K562 (cell line): ENCODE data around the gene TNFAIP8L1. TPM values are rescaled to one million over a fixed set of nuclear protein-coding genes. Genes with fewer than 3 reads are reported as not detected.

Source experiments
- ATAC-seq: fragments of 200-7000 bp; cut with Tn5 transposase; 3 replicates; pipeline ENCODE4 v1.9.1; 2020; ENCODE audit warnings: moderate library complexity
- BruUV-seq: library from RNA; stranded (reverse); fragments of 400-500 nt; replicated peaks from 2 replicates; lab custom pipeline; 2021; lab: Mats Ljungman, UMichigan
- CTCF ChIA-PET: fragments of 300-600 bp; formaldehyde crosslinking; extraction: SDS; loops from one replicate; lab custom pipeline; 2021; ENCODE audit warnings: low intra/inter-chr PET ratio; lab: Yijun Ruan, JAX
- POLR2A ChIA-PET: fragments of 300-600, 350-650 bp; sonication (Branson Sonifier 250); formaldehyde crosslinking; extraction: SDS; loops from one replicate; lab custom pipeline; 2021; ENCODE audit warnings: antibody characterized with exemption, inconsistent platforms; lab: Yijun Ruan, JAX
- DNase-seq, 4 experiments: peaks; one replicate each; pipeline versions ENCODE4 v3.0.0 to v3.0.0-alpha.2; 2011 to 2018; ENCODE audit warnings: low spot score in 3 of 4, mixed read lengths in 3 of 4; ENCODE audit errors: extremely low read depth in 1 of 4
- FAIRE-seq: peaks from 2 replicates; lab custom pipeline; 2011; peaks lifted over from hg19 to GRCh38; lab: Jason Lieb, UNC
- H2AFZ ChIP-seq: 2 replicates; pipeline ENCODE4 v1.6.0; 2011; ENCODE audit warnings: low read depth, low read length, control low read depth, inconsistent platforms
- H3K27ac ChIP-seq: fragments of 200-600 bp; 3 replicates; pipeline ENCODE4 v1.8.0; 2011; ENCODE audit warnings: low read depth, mild to moderate bottlenecking, control low read depth, inconsistent platforms, low read length, moderate library complexity, mixed read lengths; ENCODE audit errors: extremely low read depth
- H3K27me3 ChIP-seq, 2 experiments: fragments of 300-600 bp in 1 of 2; 2 replicates in 1 of 2; 3 replicates in 1 of 2; pipeline versions ENCODE4 v1.6.0 to v1.8.0; 2011; ENCODE audit warnings: inconsistent platforms in 2 of 2, low read length in 2 of 2, mild to moderate bottlenecking in 1 of 2, mixed read lengths in 1 of 2, moderate library complexity in 1 of 2; ENCODE audit not compliant: control insufficient read depth in 2 of 2, insufficient read depth in 2 of 2
- H3K36me3 ChIP-seq: fragments of 300-600 bp; 3 replicates; pipeline ENCODE4 v1.8.0; 2011; ENCODE audit warnings: mild to moderate bottlenecking, low read length, inconsistent platforms; ENCODE audit not compliant: control insufficient read depth, insufficient read depth
- H3K4me1 ChIP-seq, 2 experiments: fragments of 200-600 bp in 1 of 2; replicated peaks in 1 of 2; 2 replicates in 1 of 2; 3 replicates in 1 of 2; pipeline versions ENCODE4 v1.5.1 to v1.8.0; 2011; ENCODE audit warnings: inconsistent platforms in 2 of 2, low read length in 2 of 2, mild to moderate bottlenecking in 1 of 2, mixed read lengths in 1 of 2, moderate library complexity in 1 of 2; ENCODE audit not compliant: control insufficient read depth in 2 of 2, insufficient read depth in 2 of 2
- H3K4me2 ChIP-seq: 2 replicates; pipeline ENCODE4 v1.6.1; 2011; ENCODE audit warnings: low read length, control low read depth, inconsistent platforms, mixed read lengths; ENCODE audit not compliant: insufficient read depth
- H3K4me3 ChIP-seq: fragments of 200-600 bp; sonication (generic), shearing (Covaris generic); 2 replicates; pipeline ENCODE4 v1.5.1; 2016; ENCODE audit warnings: control low read depth, inconsistent platforms
- H3K79me2 ChIP-seq: fragments of 200-600 bp; 3 replicates; pipeline ENCODE4 v1.8.0; 2011; ENCODE audit warnings: low read length, inconsistent platforms; ENCODE audit not compliant: control insufficient read depth, insufficient read depth
- H3K9ac ChIP-seq, 2 experiments: 2 replicates each; pipeline versions ENCODE4 v1.6.0 to v1.6.1; 2011; ENCODE audit warnings: low read depth in 2 of 2, low read length in 2 of 2, control low read depth in 1 of 2, inconsistent platforms in 1 of 2, mild to moderate bottlenecking in 1 of 2, mixed read lengths in 1 of 2; ENCODE audit not compliant: insufficient read depth in 1 of 2
- H3K9me1 ChIP-seq: one replicate; pipeline ENCODE4 v1.6.0; 2011; ENCODE audit warnings: inconsistent platforms, mild to moderate bottlenecking, low read length, moderate library complexity; ENCODE audit not compliant: control insufficient read depth, insufficient read depth
- H3K9me3 ChIP-seq: replicated peaks from 2 replicates; pipeline ENCODE4 v1.5.1; 2011; ENCODE audit warnings: low read depth, low read length, inconsistent platforms; ENCODE audit not compliant: control insufficient read depth, insufficient read depth
- H4K20me1 ChIP-seq: replicated peaks from 2 replicates; pipeline ENCODE4 v1.6.1; 2011; ENCODE audit warnings: low read length, inconsistent platforms, mixed read lengths; ENCODE audit not compliant: control insufficient read depth, insufficient read depth
- BHLHE40 ChIP-seq: IDR thresholded peaks from 2 replicates; pipeline ENCODE4 v1.6.1; 2011; ENCODE audit warnings: low read length, improper control_type of control experiment
- EGR1 ChIP-seq: fragments of 450-650 bp; conservative IDR thresholded peaks from 2 replicates; pipeline ENCODE4 v1.6.1; 2017; ENCODE audit warnings: mild to moderate bottlenecking
- IRF2 ChIP-seq: sonication (generic); formaldehyde crosslinking; IDR thresholded peaks from 2 replicates; pipeline ENCODE4 v1.8.1; 2022; ENCODE audit warnings: mild to moderate bottlenecking, missing genetic modification reagents
- JUNB ChIP-seq: fragments of 450-650 bp; formaldehyde crosslinking; conservative IDR thresholded peaks from 2 replicates; pipeline ENCODE4 v1.4.0; 2020; ENCODE audit warnings: mild to moderate bottlenecking
- JUND ChIP-seq, 2 experiments: IDR thresholded peaks; 2 replicates in 1 of 2; 3 replicates in 1 of 2; pipeline ENCODE4 v1.6.1; 2011; ENCODE audit warnings: borderline replicate concordance in 2 of 2, low read depth in 2 of 2, low read length in 2 of 2, improper control_type of control experiment in 1 of 2, missing biosample characterization in 1 of 2, missing genetic modification characterization in 1 of 2, missing genetic modification reagents in 1 of 2
- NFYB ChIP-seq: IDR thresholded peaks from 2 replicates; pipeline ENCODE4 v1.6.1; 2011; ENCODE audit warnings: mild to moderate bottlenecking, moderate library complexity; ENCODE audit not compliant: insufficient read length; ENCODE audit errors: extremely low read depth
- SNAPC5 ChIP-seq: fragments of 250-450 bp; sonication (Bioruptor Pico); IDR thresholded peaks from 2 replicates; pipeline ENCODE4 v1.8.0; 2021; ENCODE audit warnings: moderate library complexity, mild to moderate bottlenecking, inconsistent platforms
- TBP ChIP-seq: optimal IDR thresholded peaks from 2 replicates; pipeline ENCODE3; 2011; ENCODE audit warnings: low read depth, low read length, improper control_type of control experiment
- TFAP4 ChIP-seq: sonication (generic); formaldehyde crosslinking; IDR thresholded peaks from 2 replicates; pipeline ENCODE4 v1.8.0; 2022; ENCODE audit warnings: missing genetic modification reagents, mild to moderate bottlenecking, moderate library complexity, borderline replicate concordance
- YY1 ChIP-seq, 3 experiments: IDR thresholded peaks; 2 replicates each; pipeline ENCODE4 v1.6.1; 2011; ENCODE audit warnings: low read length in 2 of 3, mild to moderate bottlenecking in 2 of 3, moderate library complexity in 2 of 3, borderline replicate concordance in 1 of 3, control low read depth in 1 of 3, low read depth in 1 of 3; ENCODE audit not compliant: insufficient read depth in 3 of 3, insufficient replicate concordance in 2 of 3, control insufficient read depth in 1 of 3, insufficient read length in 1 of 3; ENCODE audit errors: extremely low read depth in 1 of 3
- ZBTB7A ChIP-seq: IDR thresholded peaks from 2 replicates; pipeline ENCODE4 v1.6.1; 2011; ENCODE audit warnings: low read depth, mild to moderate bottlenecking, low read length, moderate library complexity, borderline replicate concordance; ENCODE audit not compliant: control insufficient read depth
- WGBS: fragments of 100-300 bp; shearing (Covaris generic); methylation state at CpG from one replicate; pipeline ENCODE4 v1.1.6; 2016; ENCODE audit warnings: low coverage, mixed read lengths; ENCODE audit not compliant: insufficient coverage; ENCODE audit errors: missing lambda C conversion rate; 5-methylcytosine and 5-hydroxymethylcytosine counted together
- in situ Hi-C: fragments of 300-500 bp; cut with MboI; formaldehyde crosslinking; loops from 4 replicates; pipeline ENCODE4 v1.15.0; 2018; ENCODE audit warnings: inconsistent platforms, mixed read lengths
- intact Hi-C: fragments of 100-400 bp; cut with micrococcal nuclease; formaldehyde crosslinking; loops from 2 replicates; pipeline ENCODE4 v1.14.2; 2022
- polyA plus RNA-seq, 8 experiments: library from polyadenylated mRNA; depleted of rRNA in 4 of 8; stranded (reverse) in 5 of 8; unstranded in 3 of 8; fragments of >200 nt; fragmentation: Nextera tagmentation in 2 of 8; fragmentation: Illumina TruSeq in 1 of 8; extraction: Ambion mirVana in 2 of 8; extraction: Trizol in 1 of 8; gene quantifications; 2 replicates each; pipeline versions ENCODE4 v1.2.1 to v1.2.3, GENCODE V29; 2011 to 2014; ENCODE audit warnings: inconsistent platforms in 1 of 8, missing spikeins in 1 of 8
- total RNA-seq, 7 experiments: library from RNA; depleted of rRNA in 6 of 7; stranded (reverse); fragments of >200 nt in 6 of 7; fragmentation: Illumina TruSeq in 2 of 7; extraction: Trizol in 2 of 7; gene quantifications; 2 replicates each; pipeline versions ENCODE4 v1.2.1 to v1.2.3, GENCODE V29; 2011 to 2021; ENCODE audit warnings: low replicate concordance in 1 of 7
- TF ChIP-seq, protein P1 (sequence below): fragments of 450-650 bp; IDR thresholded peaks from 2 replicates; pipeline ENCODE4 v1.6.1; 2014; ENCODE audit warnings: low read depth, mild to moderate bottlenecking, moderate library complexity, borderline replicate concordance
- TF ChIP-seq, protein P2 (sequence below), 3 experiments: fragments of 200-800 bp in 1 of 3; sonication (Bioruptor generic) in 1 of 3; sonication (generic) in 1 of 3; formaldehyde crosslinking in 1 of 3; IDR thresholded peaks; 2 replicates each; pipeline versions ENCODE4 v1.6.1 to v1.8.0; 2016 to 2022; ENCODE audit warnings: mild to moderate bottlenecking in 2 of 3, missing compliant biosample characterization in 2 of 3, missing genetic modification characterization in 2 of 3, missing genetic modification reagents in 1 of 3

The TNFAIP8L1 gene
- total and polyA plus RNA-seq, 9 of the 15 experiments (the other 6 are each of a cell fraction or from before 2014, with no cell fraction given) = 0.69 to 9.3 (median 4.9) TPM

- Histone ChIP-seq H3K36me3 (peaks cover 46% of the 10 kb centered on the region; the same call in 2 of the 3 replicates), H3K9ac (peak overlapping the region in 1 of 2 experiments; percentile 87; a peak in 3 of 4 replicates), H4K20me1 (no peaks in the 10 kb centered on the region; the same call in 1 of the 2 replicates), H3K9me3 (no peaks in the 10 kb centered on the region), H3K4me3 (peak overlapping the region; percentile 16; the same call in 1 of the 2 replicates), H3K27ac (peak overlapping the region; percentile 63), H3K9me1 (no peaks in the 10 kb centered on the region), H3K4me1 (peaks cover 4 to 50% of the 10 kb centered on the region in 2 experiments; a peak in 4 of 5 replicates), H3K4me2 (peak overlapping the region; percentile 76), H3K79me2 (no peaks in the 10 kb centered on the region), H2AFZ (peak overlapping the region; percentile 64; the same call in 1 of the 2 replicates), H3K27me3 (no peaks in the 10 kb centered on the region)
- 11% methylated on average over 24 of the region's 34 CpGs for WGBS
- intact Hi-C loops (loop anchor here (1.0 kb wide), 1 partner anchor 44 kb away; the partner anchor contains the start of gene DPP9), in situ Hi-C loops (no loop called here)
- peak; percentile 96 to 99 (median 96) for DNase-seq
- peak; percentile 99 for ATAC-seq
- ChIA-PET POLR2A (interaction anchor here (0.6 to 0.7 kb wide), 5 partner anchors 10 to 208 kb away, joined by 3 to 4 read pairs (median 3); partner anchors contain the start of gene PLIN5), CTCF (no interaction called here)
- peak; percentile 100 for FAIRE-seq
- no TSS peak for BruUV-seq
- TF ChIP-seq EGR1 = peak; percentile 9; the same call in 1 of the 2 replicates
- no peak for TF ChIP-seq NFYB
- TF ChIP-seq, protein P1, sequence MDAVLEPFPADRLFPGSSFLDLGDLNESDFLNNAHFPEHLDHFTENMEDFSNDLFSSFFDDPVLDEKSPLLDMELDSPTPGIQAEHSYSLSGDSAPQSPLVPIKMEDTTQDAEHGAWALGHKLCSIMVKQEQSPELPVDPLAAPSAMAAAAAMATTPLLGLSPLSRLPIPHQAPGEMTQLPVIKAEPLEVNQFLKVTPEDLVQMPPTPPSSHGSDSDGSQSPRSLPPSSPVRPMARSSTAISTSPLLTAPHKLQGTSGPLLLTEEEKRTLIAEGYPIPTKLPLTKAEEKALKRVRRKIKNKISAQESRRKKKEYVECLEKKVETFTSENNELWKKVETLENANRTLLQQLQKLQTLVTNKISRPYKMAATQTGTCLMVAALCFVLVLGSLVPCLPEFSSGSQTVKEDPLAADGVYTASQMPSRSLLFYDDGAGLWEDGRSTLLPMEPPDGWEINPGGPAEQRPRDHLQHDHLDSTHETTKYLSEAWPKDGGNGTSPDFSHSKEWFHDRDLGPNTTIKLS = no peak
- TF ChIP-seq TFAP4 (CRISPR knock-in tag) = peak; percentile 31; the same call in 1 of the 2 replicates
- no peak for TF ChIP-seq JUNB
- TF ChIP-seq ZBTB7A = peak; percentile 11; the same call in 1 of the 2 replicates
- TF ChIP-seq IRF2 = no peak
- TF ChIP-seq SNAPC5 (CRISPR knock-in tag) = no peak
- peak; percentile 65 for TF ChIP-seq BHLHE40
- peak; percentile 6 for TF ChIP-seq TBP
- peak in 2 of 3 experiments; percentile 9 to 13 for TF ChIP-seq YY1 (IDR thresholded peaks at IDR 0.05; ENCODE audit: borderline replicate concordance in 1 of 3, control insufficient read depth in 1 of 3, extremely low read depth in 1 of 3, insufficient read depth in 3 of 3, insufficient read length in 1 of 3, insufficient replicate concordance in 2 of 3, low read depth in 1 of 3, low read length in 2 of 3)
- 0 out of 2 replicates have a peak, but pooled peaks have one; percentile 2 for TF ChIP-seq JUND (IDR thresholded peaks at IDR 0.05; ENCODE audit: borderline replicate concordance, low read depth, low read length)
- TF ChIP-seq JUND (tag; IDR thresholded peaks at IDR 0.05; ENCODE audit: borderline replicate concordance, low read depth, low read length) = no peak
- TF ChIP-seq, protein P2, sequence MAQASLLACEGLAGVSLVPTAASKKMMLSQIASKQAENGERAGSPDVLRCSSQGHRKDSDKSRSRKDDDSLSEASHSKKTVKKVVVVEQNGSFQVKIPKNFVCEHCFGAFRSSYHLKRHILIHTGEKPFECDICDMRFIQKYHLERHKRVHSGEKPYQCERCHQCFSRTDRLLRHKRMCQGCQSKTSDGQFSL (CRISPR knock-in tag; IDR thresholded peaks at IDR 0.05) = 0 out of 2 replicates have a peak, but pooled peaks have one; percentile 35
- TF ChIP-seq, protein P2 (tag; IDR thresholded peaks at IDR 0.05) = no peak
Observed at GRCh38 chr19:4678881-4679790, 39.8 kb downstream of the TNFAIP8L1 start.
